Fibroblast of peridontal ligament (primary cell): ENCODE data around the gene PRR23C.

Experiments
- DNase-seq: peaks from one replicate; pipeline ENCODE4 v3.0.0-alpha.2; 2010; ENCODE audit errors: extremely low read depth

PRR23C gene

DNA sequence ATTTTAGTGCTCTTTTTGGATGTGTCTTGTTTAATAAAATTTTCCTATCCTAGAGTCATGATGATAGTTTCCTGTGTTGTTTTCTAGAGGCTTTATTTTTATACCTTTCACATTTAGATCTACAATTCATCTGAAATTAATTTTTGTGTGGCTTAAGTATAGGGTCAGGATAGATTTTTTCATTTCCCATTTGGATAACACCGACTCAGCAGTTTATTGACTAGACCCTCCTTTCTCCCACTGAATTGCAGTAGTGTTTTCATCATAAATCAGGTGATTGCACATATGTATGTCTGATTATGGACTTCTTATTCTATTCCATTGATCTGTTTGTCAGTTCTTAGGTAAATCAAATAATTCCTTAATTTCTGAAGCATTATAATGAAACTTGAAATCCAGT is 49.0 kb downstream of the PRR23C start:
- no peak for DNase-seq
